Activated CD4-positive, alpha-beta memory T cell treated with anti-CD3 and anti-CD28 coated beads for 36 hours (primary cell): Measurements from ENCODE around the gene IRF9. TPM values are rescaled to one million over a fixed set of nuclear protein-coding genes. Genes with fewer than 3 reads are reported as not detected.
"Not testable (repeated sequence)": the region's sequence is repeated elsewhere in the genome, so short reads cannot be mapped to it uniquely, and the experiment has no call there.

Source experiments
- CTCF ChIA-PET: fragments of 350-600 bp; sonication (Branson Sonifier 250); formaldehyde crosslinking; loops from one replicate; lab custom pipeline; 2021; ENCODE audit warnings: antibody characterized with exemption, inconsistent platforms; lab: Charles Lee
- POLR2A ChIA-PET: fragments of 350-600 bp; sonication (Branson Sonifier 250); formaldehyde crosslinking; loops from one replicate; lab custom pipeline; 2021; ENCODE audit warnings: antibody characterized with exemption; lab: Charles Lee
- DNase-seq: peaks from one replicate; pipeline ENCODE4 v3.0.0-alpha.2; 2020
- H3K27ac Mint-ChIP-seq: one replicate; pipeline ENCODE4 v1.8.0; 2021; ENCODE audit warnings: mixed read lengths
- H3K27me3 Mint-ChIP-seq: one replicate; pipeline ENCODE4 v1.8.0; 2021; ENCODE audit warnings: mixed read lengths
- H3K36me3 Mint-ChIP-seq: one replicate; pipeline ENCODE4 v1.8.0; 2021; ENCODE audit warnings: mixed read lengths
- H3K4me1 Mint-ChIP-seq: one replicate; pipeline ENCODE4 v1.8.0; 2021; ENCODE audit warnings: low read depth, mixed read lengths
- H3K4me3 Mint-ChIP-seq: one replicate; pipeline ENCODE4 v1.8.0; 2021; ENCODE audit warnings: mild to moderate bottlenecking, mixed read lengths
- H3K9me3 Mint-ChIP-seq: one replicate; pipeline ENCODE4 v1.8.0; 2021; ENCODE audit warnings: mixed read lengths
- intact Hi-C: fragments of 100-400 bp; cut with micrococcal nuclease; formaldehyde crosslinking; loops from one replicate; pipeline ENCODE4 v1.15.1; 2023
- total RNA-seq, 2 experiments: library from RNA; stranded (reverse); gene quantifications; one replicate each; pipeline ENCODE4 v1.2.3, GENCODE V29; 2021

IRF9 gene
- total RNA-seq, 2 experiments from 2014 or later, result 158 to 172 TPM

GRCh38 chr14:24195186-24196070 is 34.4 kb downstream of the IRF9 start, which contains the start of gene TM9SF1:
Gene TM9SF1, minus strand, starts transcription at chr14:24195441. Its CDS starts 422 bp downstream, at chr14:24195019.
- ChIA-PET POLR2A (interaction anchor here (0.6 to 4.2 kb wide), 21 partner anchors 11 to 236 kb away, joined by 3 to 26 read pairs (median 4); partner anchors contain the start of genes CHMP4A, DCAF11, DHRS1 and EMC9), CTCF (interaction anchor here (0.9 to 2.8 kb wide), 16 partner anchors 16 to 236 kb away, joined by 3 to 10 read pairs (median 6); partner anchors contain the start of genes CHMP4A, CIDEB, IRF9 and LTB4R)
- peak within 1 kb of the TSS; percentile 95 for H3K27ac Mint-ChIP-seq
- intact Hi-C loops, result loop anchor here (1.0 to 2.0 kb wide), 3 partner anchors 18 to 103 kb away; partner anchors contain the start of genes CHMP4A, DHRS1, EMC9 and NOP9
- H3K4me3 Mint-ChIP-seq, result peak within 1 kb of the TSS; percentile 96
- H3K27me3 Mint-ChIP-seq, result no peaks in the 10 kb centered on the region
- peaks cover 55% of the 10 kb centered on the region for H3K4me1 Mint-ChIP-seq
- H3K9me3 Mint-ChIP-seq, result no peaks in the 10 kb centered on the region
- DNase-seq, result peak; percentile 91
- H3K36me3 Mint-ChIP-seq, result peaks cover 37% of the 10 kb centered on the region

- Mint-ChIP-seq H3K4me3 (peak overlapping the region; percentile 96), H3K4me1 (peaks cover 56% of the 10 kb centered on the region), H3K27ac (peak overlapping the region; percentile 95), H3K9me3 (no peaks in the 10 kb centered on the region), H3K36me3 (peaks cover 39% of the 10 kb centered on the region), H3K27me3 (no peaks in the 10 kb centered on the region)
- CTCF ChIA-PET, result interaction anchor here (0.9 to 2.8 kb wide), 14 partner anchors 18 to 235 kb away, joined by 3 to 10 read pairs (median 6); partner anchors contain the start of genes CHMP4A, CIDEB, IRF9 and LTB4R
- POLR2A ChIA-PET, result interaction anchor here (0.6 to 4.2 kb wide), 19 partner anchors 10 to 235 kb away, joined by 3 to 26 read pairs (median 5); partner anchors contain the start of genes CHMP4A, DCAF11, DHRS1 and EMC9
- intact Hi-C loops, result no loop called here
- DNase-seq, result no peak
These were observed 35.3 kb downstream of the IRF9 start for GRCh38 chr14:24196071-24197055.

DNA sequence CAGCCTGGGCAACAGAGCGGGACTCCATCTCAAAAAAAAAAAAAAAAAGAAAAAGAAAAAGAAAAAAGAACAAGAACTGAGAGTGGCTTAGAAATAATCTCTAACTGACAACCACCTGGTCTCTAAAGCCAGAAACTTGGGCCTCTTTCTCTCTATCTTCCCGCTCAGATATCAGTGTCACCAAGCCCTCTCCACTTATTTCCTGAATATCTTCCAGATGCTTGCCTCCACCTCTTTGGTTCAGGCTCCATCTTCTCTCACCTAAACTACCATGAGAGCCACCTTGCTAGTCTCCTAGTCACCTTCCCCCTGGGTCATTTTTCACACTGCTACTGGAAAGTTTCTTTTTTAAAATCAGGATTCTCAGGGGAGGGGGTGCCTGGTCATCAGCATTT is 36.0 kb downstream of the IRF9 start:
- H3K4me3 Mint-ChIP-seq, result peak overlapping the region; percentile 96
- intact Hi-C loops, result no loop called here
- peaks cover 40% of the 10 kb centered on the region for H3K36me3 Mint-ChIP-seq
- ChIA-PET POLR2A (interaction anchor here (2.6 to 2.8 kb wide), 2 partner anchors 19 to 50 kb away, joined by 18 to 20 read pairs; partner anchors contain the start of genes MDP1, PSME2 and RNF31), CTCF (interaction anchor here (1.8 to 2.8 kb wide), 3 partner anchors 36 to 111 kb away, joined by 6 to 10 read pairs (median 7); partner anchors contain the start of genes CIDEB, IRF9 and TINF2)
- H3K9me3 Mint-ChIP-seq, result peaks cover 3% of the 10 kb centered on the region
- H3K27ac Mint-ChIP-seq, result peak overlapping the region; percentile 73
- no peak for DNase-seq
- peaks cover 55% of the 10 kb centered on the region for H3K4me1 Mint-ChIP-seq
- no peaks in the 10 kb centered on the region for H3K27me3 Mint-ChIP-seq

DNA sequence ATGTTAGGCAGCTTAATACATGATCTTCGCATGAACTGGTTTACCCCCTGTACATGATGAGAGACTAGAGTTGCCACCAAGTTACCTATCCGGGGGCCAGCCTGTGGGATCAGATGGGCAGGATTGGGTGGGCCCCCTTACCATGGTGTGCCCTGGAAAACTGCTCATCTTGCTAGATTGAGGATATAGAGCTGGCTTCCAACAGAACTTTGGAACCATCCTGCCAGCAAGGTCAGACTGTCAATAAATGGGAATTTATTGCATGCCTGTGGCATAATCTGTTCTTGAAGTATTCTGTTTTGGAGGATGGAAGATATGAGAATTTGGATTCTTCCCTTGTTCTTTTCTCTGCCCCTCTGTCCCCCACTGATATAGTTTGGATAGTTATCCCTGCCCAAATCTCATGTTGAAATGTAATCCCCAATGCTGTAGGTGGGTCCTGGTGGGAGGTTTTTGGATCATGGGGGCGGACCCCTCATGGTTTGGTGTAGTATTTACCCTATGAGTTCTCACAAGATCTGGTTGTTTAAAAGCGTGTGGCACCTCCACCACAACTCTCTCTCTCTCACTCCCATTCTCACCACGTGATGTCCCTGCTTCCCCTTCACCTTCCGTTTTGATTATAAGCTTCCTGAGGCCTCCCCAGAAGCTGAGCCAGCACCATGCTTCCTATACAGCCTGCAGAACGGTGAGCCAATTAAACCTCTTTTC is 37.9 kb downstream of the IRF9 start:
- Mint-ChIP-seq H3K4me1 (peaks cover 43% of the 10 kb centered on the region), H3K9me3 (peaks cover 12% of the 10 kb centered on the region), H3K27ac (peak overlapping the region; percentile 31), H3K4me3 (no peak overlapping the region), H3K27me3 (no peaks in the 10 kb centered on the region), H3K36me3 (peaks cover 43% of the 10 kb centered on the region)
- intact Hi-C loops, result no loop called here
- CTCF ChIA-PET, result no interaction called here
- POLR2A ChIA-PET, result interaction anchor here (0.8 to 1.5 kb wide), 2 partner anchors 10 to 13 kb away, joined by 3 to 7 read pairs; partner anchors contain the start of gene IPO4
- no peak for DNase-seq

GRCh38 chr14:24202538-24202937 is 41.5 kb downstream of the IRF9 start:
- H3K4me3 Mint-ChIP-seq, POLR2A ChIA-PET, DNase-seq, H3K27me3 Mint-ChIP-seq, H3K27ac Mint-ChIP-seq, intact Hi-C loops: not testable (repeated sequence)
- H3K36me3 Mint-ChIP-seq, result peaks cover 63% of the 10 kb centered on the region
- CTCF ChIA-PET, result interaction anchor here (1.4 to 1.8 kb wide), 2 partner anchors 94 to 105 kb away, joined by 3 to 6 read pairs; partner anchors contain the start of gene CIDEB
- H3K9me3 Mint-ChIP-seq, result peaks cover 12% of the 10 kb centered on the region
- peaks cover 37% of the 10 kb centered on the region for H3K4me1 Mint-ChIP-seq

- ChIA-PET POLR2A (interaction anchor here (1.3 kb wide), 2 partner anchors 10 to 21 kb away, joined by 3 to 11 read pairs; partner anchors contain the start of gene CHMP4A), CTCF (interaction anchor here (1.4 to 1.8 kb wide), 2 partner anchors 93 to 104 kb away, joined by 3 to 6 read pairs; partner anchors contain the start of gene CIDEB)
- intact Hi-C loops, H3K27ac Mint-ChIP-seq, H3K27me3 Mint-ChIP-seq, DNase-seq, H3K4me3 Mint-ChIP-seq: not testable (repeated sequence)
- H3K9me3 Mint-ChIP-seq, result peaks cover 12% of the 10 kb centered on the region
- peaks cover 68% of the 10 kb centered on the region for H3K36me3 Mint-ChIP-seq
- H3K4me1 Mint-ChIP-seq, result peaks cover 36% of the 10 kb centered on the region
These were observed 42.3 kb downstream of the IRF9 start for GRCh38 chr14:24203249-24203886.

GRCh38 chr14:24204163-24205146 is 43.4 kb downstream of the IRF9 start:
- H3K36me3 Mint-ChIP-seq, result peaks cover 65% of the 10 kb centered on the region
- no peaks in the 10 kb centered on the region for H3K27me3 Mint-ChIP-seq
- intact Hi-C loops, result no loop called here
- DNase-seq, result no peak
- no peak overlapping the region for H3K4me3 Mint-ChIP-seq
- no peak overlapping the region for H3K27ac Mint-ChIP-seq
- ChIA-PET CTCF (interaction anchor here (1.8 kb wide), 1 partner anchor 103 kb away, joined by 6 read pairs; the partner anchor contains the start of gene CIDEB), POLR2A (interaction anchor here (1.3 to 3.7 kb wide), 3 partner anchors 9 to 22 kb away, joined by 3 to 14 read pairs (median 11); partner anchors contain the start of genes CHMP4A and TM9SF1)
- peaks cover 27% of the 10 kb centered on the region for H3K4me1 Mint-ChIP-seq
- peaks cover 12% of the 10 kb centered on the region for H3K9me3 Mint-ChIP-seq

- peak overlapping the region; percentile 5 for H3K27ac Mint-ChIP-seq
- intact Hi-C loops, result no loop called here
- POLR2A ChIA-PET, result interaction anchor here (3.7 kb wide), 1 partner anchor 11 kb away, joined by 14 read pairs; the partner anchor contains the start of gene TM9SF1
- H3K36me3 Mint-ChIP-seq, result peaks cover 73% of the 10 kb centered on the region
- H3K27me3 Mint-ChIP-seq, result no peaks in the 10 kb centered on the region
- peaks cover 27% of the 10 kb centered on the region for H3K4me1 Mint-ChIP-seq
- H3K4me3 Mint-ChIP-seq, result no peak overlapping the region
- peaks cover 12% of the 10 kb centered on the region for H3K9me3 Mint-ChIP-seq
- CTCF ChIA-PET, result interaction anchor here (0.8 to 1.1 kb wide), 2 partner anchors 9 to 90 kb away, joined by 3 read pairs; partner anchors contain the start of gene MDP1
- no peak for DNase-seq
These were observed 45.4 kb downstream of the IRF9 start for GRCh38 chr14:24206260-24207103.
